Thyroid gland (tissue), 4 donors: Measurements from ENCODE around the gene MAN2A2. TPM values are rescaled to one million over a fixed set of nuclear protein-coding genes. Genes with fewer than 3 reads are reported as not detected.

Source experiments
- DNase-seq, 2 donors: peaks; one replicate each; pipeline ENCODE4 v3.0.0-alpha.2; 2019
- H3K27ac ChIP-seq, 3 donors: fragments of 200-600 bp; sonication (generic); 1 replicate in 2 of 3; 2 replicates in 1 of 3; pipeline ENCODE4 v1.5.1; 2016 to 2019; ENCODE audit warnings: mild to moderate bottlenecking in 1 of 3, moderate library complexity in 1 of 3
- H3K27me3 ChIP-seq: fragments of 200-600 bp; sonication (generic); one replicate; pipeline ENCODE4 v1.5.1; 2019
- H3K36me3 ChIP-seq, 2 donors: fragments of 200-600 bp; sonication (generic); one replicate each; pipeline ENCODE4 v1.5.1; 2016 to 2019
- H3K4me1 ChIP-seq, 2 donors: fragments of 200-600 bp; sonication (generic); one replicate each; pipeline ENCODE4 v1.5.1; 2017 to 2019
- H3K4me3 ChIP-seq, 3 donors: fragments of 200-600 bp; sonication (generic); replicated peaks in 1 of 3; 1 replicate in 2 of 3; 2 replicates in 1 of 3; pipeline ENCODE4 v1.5.1; 2016; ENCODE audit warnings: mild to moderate bottlenecking in 1 of 3
- H3K9me3 ChIP-seq: fragments of 200-600 bp; sonication (generic); one replicate; pipeline ENCODE4 v1.5.1; 2017
- POLR2A ChIP-seq, 2 donors: fragments of 450-650 bp; IDR thresholded peaks; one replicate each; pipeline ENCODE4 v1.6.1; 2017; ENCODE audit warnings: antibody characterized with exemption in 2 of 2, mild to moderate bottlenecking in 2 of 2, moderate library complexity in 1 of 2
- WGBS, 2 donors: methylation state at CpG; one replicate each; pipeline ENCODE4 v1.1.5; 2017; 5-methylcytosine and 5-hydroxymethylcytosine counted together
- intact Hi-C: fragments of 100-400 bp; cut with DNase I; formaldehyde crosslinking; loops from one replicate; pipeline ENCODE4 v1.15.1; 2023
- total RNA-seq, 4 donors: library from RNA; depleted of rRNA; stranded (reverse); fragments of >200 nt; gene quantifications; one replicate each; pipeline ENCODE4 v1.2.3, GENCODE V29; 2016
- TF ChIP-seq, protein P1 (sequence below), 6 experiments: fragments of 200-600 bp in 3 of 6; fragments of 450-650 bp in 3 of 6; sonication (generic) in 3 of 6; IDR thresholded peaks; one replicate each; pipeline ENCODE4 v1.5.1; 2016 to 2019; ENCODE audit warnings: antibody characterized with exemption in 6 of 6, mild to moderate bottlenecking in 2 of 6, inconsistent platforms in 1 of 6, moderate library complexity in 1 of 6

The MAN2A2 gene
- total RNA-seq, 4 donors from 2014 or later = 30.1 to 129 (median 58.9) TPM

DNA sequence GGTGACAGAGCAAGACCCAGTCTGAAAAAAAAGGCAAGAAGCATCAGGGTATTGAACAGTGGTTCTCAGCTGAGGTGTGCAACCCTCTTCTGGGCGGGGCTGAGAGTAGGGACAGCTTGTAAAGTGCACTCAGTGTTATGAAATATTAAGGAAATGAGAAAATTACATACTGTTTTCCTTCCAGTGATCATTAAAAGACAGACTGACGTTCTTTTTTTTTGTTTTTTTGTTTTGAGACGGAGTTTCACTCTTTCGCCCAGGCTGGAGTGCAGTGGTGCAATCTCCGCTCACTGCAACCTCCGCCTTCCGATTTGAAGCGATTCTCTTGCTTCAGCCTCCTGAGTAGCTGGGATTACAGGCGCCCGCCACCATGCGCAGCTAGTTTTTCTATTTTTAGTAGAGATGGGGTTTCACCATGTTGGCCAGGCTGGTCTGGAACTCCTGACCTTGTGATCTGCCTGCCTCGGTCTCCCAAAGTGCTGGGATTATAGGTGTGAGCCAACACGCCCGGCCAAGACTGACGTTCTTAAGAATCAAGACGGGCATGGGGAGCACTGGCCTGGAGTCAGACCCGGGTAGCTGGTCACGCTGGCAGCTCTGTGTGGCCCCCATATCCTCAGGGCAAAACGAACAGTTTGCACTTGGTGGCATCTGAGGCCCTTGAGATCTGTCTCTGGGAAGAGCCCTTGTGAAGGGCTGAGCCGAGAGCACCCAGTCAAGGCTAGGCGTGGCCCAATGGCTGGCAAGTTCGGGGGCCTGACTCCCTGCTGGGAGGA, 11.4 kb downstream of the MAN2A2 start:
- H3K4me3 ChIP-seq = no peak overlapping the region
- intact Hi-C loops = no loop called here
- no peak for DNase-seq
- H3K4me1 ChIP-seq = no peaks in the 10 kb centered on the region
- H3K36me3 ChIP-seq = peaks cover 92 to 98% of the 10 kb centered on the region in 2 donors
- H3K27me3 ChIP-seq = no peaks in the 10 kb centered on the region
- TF ChIP-seq, protein P1, sequence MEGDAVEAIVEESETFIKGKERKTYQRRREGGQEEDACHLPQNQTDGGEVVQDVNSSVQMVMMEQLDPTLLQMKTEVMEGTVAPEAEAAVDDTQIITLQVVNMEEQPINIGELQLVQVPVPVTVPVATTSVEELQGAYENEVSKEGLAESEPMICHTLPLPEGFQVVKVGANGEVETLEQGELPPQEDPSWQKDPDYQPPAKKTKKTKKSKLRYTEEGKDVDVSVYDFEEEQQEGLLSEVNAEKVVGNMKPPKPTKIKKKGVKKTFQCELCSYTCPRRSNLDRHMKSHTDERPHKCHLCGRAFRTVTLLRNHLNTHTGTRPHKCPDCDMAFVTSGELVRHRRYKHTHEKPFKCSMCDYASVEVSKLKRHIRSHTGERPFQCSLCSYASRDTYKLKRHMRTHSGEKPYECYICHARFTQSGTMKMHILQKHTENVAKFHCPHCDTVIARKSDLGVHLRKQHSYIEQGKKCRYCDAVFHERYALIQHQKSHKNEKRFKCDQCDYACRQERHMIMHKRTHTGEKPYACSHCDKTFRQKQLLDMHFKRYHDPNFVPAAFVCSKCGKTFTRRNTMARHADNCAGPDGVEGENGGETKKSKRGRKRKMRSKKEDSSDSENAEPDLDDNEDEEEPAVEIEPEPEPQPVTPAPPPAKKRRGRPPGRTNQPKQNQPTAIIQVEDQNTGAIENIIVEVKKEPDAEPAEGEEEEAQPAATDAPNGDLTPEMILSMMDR (IDR thresholded peaks at IDR 0.05) = no peak
- TF ChIP-seq POLR2A (IDR thresholded peaks at IDR 0.05) = no peak
- H3K27ac ChIP-seq = no peak overlapping the region
- 94 to 95% methylated on average over 22 of the region's 22 CpGs for WGBS, 2 donors
- no peaks in the 10 kb centered on the region for H3K9me3 ChIP-seq

- Histone ChIP-seq H3K4me1 (no peaks in the 10 kb centered on the region), H3K27ac (no peak overlapping the region), H3K27me3 (no peaks in the 10 kb centered on the region), H3K36me3 (peaks cover 90 to 98% of the 10 kb centered on the region in 2 donors), H3K9me3 (no peaks in the 10 kb centered on the region), H3K4me3 (no peak overlapping the region)
- TF ChIP-seq, protein P1 (IDR thresholded peaks at IDR 0.05) = no peak
- TF ChIP-seq POLR2A (IDR thresholded peaks at IDR 0.05) = no peak
- WGBS, 2 donors = 81 to 88% methylated on average over 7 of the region's 7 CpGs
- DNase-seq = no peak
- intact Hi-C loops = no loop called here
These were observed 12.2 kb downstream of the MAN2A2 start for GRCh38 chr15:90915216-90915807.

DNA sequence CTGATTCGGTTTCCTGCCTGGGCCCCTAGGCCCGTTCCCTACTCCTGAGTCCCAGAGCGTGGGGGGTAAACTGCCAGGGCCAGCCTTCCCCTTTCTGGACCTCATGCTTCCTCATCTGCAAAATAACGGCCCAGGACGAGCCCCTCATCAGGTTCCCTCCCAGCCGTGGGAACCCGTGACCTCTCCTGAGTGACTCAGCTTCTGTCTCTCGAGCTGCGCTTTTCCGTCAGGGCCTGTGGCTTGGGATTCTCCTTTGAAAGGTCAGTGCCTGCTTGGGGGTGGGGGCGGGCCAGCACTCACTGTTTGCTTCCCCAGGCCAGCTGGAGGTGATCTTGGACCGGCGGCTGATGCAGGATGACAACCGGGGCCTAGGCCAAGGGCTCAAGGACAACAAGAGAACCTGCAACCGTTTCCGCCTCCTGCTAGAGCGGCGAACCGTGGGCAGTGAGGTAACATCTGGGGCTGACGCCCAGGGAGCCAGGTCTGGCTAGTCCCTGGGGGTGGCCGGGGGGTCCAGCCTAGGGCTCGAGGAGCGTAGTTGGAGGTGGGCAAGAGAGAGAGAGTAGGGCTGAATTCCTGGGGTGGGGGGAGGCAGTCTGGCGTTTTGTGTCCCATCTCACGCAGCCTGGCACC, 12.8 kb downstream of the MAN2A2 start:
- Histone ChIP-seq H3K4me1 (no peaks in the 10 kb centered on the region), H3K27me3 (no peaks in the 10 kb centered on the region), H3K4me3 (no peak overlapping the region), H3K9me3 (no peaks in the 10 kb centered on the region), H3K27ac (no peak overlapping the region), H3K36me3 (peaks cover 90 to 98% of the 10 kb centered on the region in 2 donors)
- intact Hi-C loops = no loop called here
- 77 to 85% methylated on average over 23 to 25 of the region's 25 CpGs for WGBS, 2 donors
- TF ChIP-seq POLR2A (IDR thresholded peaks at IDR 0.05) = no peak
- DNase-seq = no peak

GRCh38 chr15:90916461-90916860, 13.4 kb downstream of the MAN2A2 start:
- Histone ChIP-seq H3K36me3 (peaks cover 90 to 98% of the 10 kb centered on the region in 2 donors), H3K4me3 (no peak overlapping the region), H3K27me3 (no peaks in the 10 kb centered on the region), H3K4me1 (no peaks in the 10 kb centered on the region), H3K27ac (no peak overlapping the region), H3K9me3 (no peaks in the 10 kb centered on the region)
- 90 to 92% methylated on average over 11 of the region's 11 CpGs for WGBS, 2 donors
- intact Hi-C loops = no loop called here
- TF ChIP-seq, protein P1 (IDR thresholded peaks at IDR 0.05) = no peak
- TF ChIP-seq POLR2A (IDR thresholded peaks at IDR 0.05) = no peak
- DNase-seq = no peak

DNA sequence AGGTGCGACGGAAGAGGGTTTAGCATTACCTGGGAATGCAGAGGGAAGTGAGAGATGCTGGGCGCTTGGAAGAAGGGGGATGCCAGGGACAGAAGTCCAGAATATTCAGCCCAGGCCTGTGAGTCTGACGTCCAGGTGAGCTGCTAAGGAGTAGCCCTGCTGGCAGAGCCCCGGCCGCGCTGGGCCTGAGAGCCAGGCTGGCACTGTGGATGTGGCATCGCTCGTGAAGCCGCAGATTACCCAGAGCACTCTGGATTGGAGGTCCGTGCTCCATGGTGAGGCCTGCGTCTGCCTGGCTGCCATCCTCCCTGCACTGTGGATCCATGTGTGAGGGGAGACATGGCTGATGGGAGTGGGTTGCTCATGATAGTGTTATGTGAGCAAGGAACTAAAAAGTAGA, 14.5 kb downstream of the MAN2A2 start:
- no peak overlapping the region for H3K27ac ChIP-seq
- no peaks in the 10 kb centered on the region for H3K9me3 ChIP-seq
- H3K4me1 ChIP-seq = no peaks in the 10 kb centered on the region
- WGBS, 2 donors = 90 to 99% methylated on average over 12 of the region's 12 CpGs
- H3K36me3 ChIP-seq = peaks cover 84 to 88% of the 10 kb centered on the region in 2 donors
- no peaks in the 10 kb centered on the region for H3K27me3 ChIP-seq
- no peak overlapping the region for H3K4me3 ChIP-seq
- TF ChIP-seq, protein P1 (IDR thresholded peaks at IDR 0.05) = no peak
- no peak for TF ChIP-seq POLR2A (IDR thresholded peaks at IDR 0.05)
- intact Hi-C loops = no loop called here
- DNase-seq = no peak
